ENCODE data around the gene TIMM21.

Gene TIMM21

GRCh38 chr18:74146756-74147155 is 1.6 kb upstream of the TIMM21 start:
- ChIA-PET POLR2A (no interaction called here), CTCF (no interaction called here)
- no peaks in the 10 kb centered on the region for H3K9me3 ChIP-seq (ENCODE audit: control extremely low read depth in 1 of 5, control insufficient read depth in 4 of 5, insufficient read depth in 2 of 5, low read depth in 1 of 5, low read length in 4 of 5)
- peak overlapping the region in 6 of 7 experiments; percentile 84 to 99 (median 94) for H3K4me3 ChIP-seq (ENCODE audit: control insufficient read depth in 1 of 7, extremely low read depth in 1 of 7, insufficient read depth in 4 of 7, low read depth in 2 of 7, low read length in 6 of 7)
- 83% methylated on average over 1 of the region's 3 CpGs for WGBS (ENCODE audit: insufficient coverage)
- H3K27me3 ChIP-seq (replicated peaks in 2 of 5; ENCODE audit: control insufficient read depth in 4 of 5, insufficient read depth in 5 of 5, low read length in 4 of 5), result no peaks in the 10 kb centered on the region
- DNase-seq, result no peak
- H3K36me3 ChIP-seq (ENCODE audit: control insufficient read depth in 4 of 4, insufficient read depth in 4 of 4, low read length in 3 of 4), result peaks cover 0 to 20% (median 6%) of the 10 kb centered on the region in 4 experiments
- peaks cover 7 to 29% (median 23%) of the 10 kb centered on the region in 4 experiments for H3K4me1 ChIP-seq (ENCODE audit: control extremely low read depth in 1 of 4, control insufficient read depth in 4 of 4, insufficient read depth in 4 of 4, low read length in 3 of 4)
- H3K27ac ChIP-seq (ENCODE audit: insufficient read depth in 1 of 2, low read depth in 1 of 2, low read length in 2 of 2, poor library complexity in 1 of 2, severe bottlenecking in 2 of 2), result no peak overlapping the region

DNA sequence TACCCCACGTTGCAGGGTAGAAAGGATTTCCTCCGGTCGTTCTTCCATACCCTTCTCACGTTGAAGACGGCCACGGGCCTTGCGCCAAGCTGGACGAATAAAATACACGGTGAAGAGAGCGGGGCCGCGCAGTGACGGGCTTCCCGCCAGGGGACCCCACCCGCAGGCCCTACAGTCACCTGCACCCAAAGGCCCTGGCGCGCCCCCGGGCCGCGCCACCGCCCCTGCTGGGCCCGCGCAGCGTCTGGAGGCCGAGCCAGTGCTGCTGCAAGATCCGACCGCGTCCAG is 888 bp upstream of the TIMM21 start:
- Histone ChIP-seq H3K36me3 (ENCODE audit: control insufficient read depth in 4 of 4, insufficient read depth in 4 of 4, low read length in 3 of 4) (peaks cover 2 to 23% (median 8%) of the 10 kb centered on the region in 4 experiments), H3K27me3 (replicated peaks in 2 of 5; ENCODE audit: control insufficient read depth in 4 of 5, insufficient read depth in 5 of 5, low read length in 4 of 5) (no peaks in the 10 kb centered on the region), H3K4me3 (ENCODE audit: control insufficient read depth in 1 of 7, extremely low read depth in 1 of 7, insufficient read depth in 4 of 7, low read depth in 2 of 7, low read length in 6 of 7) (peak overlapping the region; percentile 57 to 99 (median 92)), H3K4me1 (ENCODE audit: control extremely low read depth in 1 of 4, control insufficient read depth in 4 of 4, insufficient read depth in 4 of 4, low read length in 3 of 4) (peaks cover 7 to 30% (median 23%) of the 10 kb centered on the region in 4 experiments), H3K9me3 (ENCODE audit: control extremely low read depth in 1 of 5, control insufficient read depth in 4 of 5, insufficient read depth in 2 of 5, low read depth in 1 of 5, low read length in 4 of 5) (no peaks in the 10 kb centered on the region), H3K27ac (ENCODE audit: insufficient read depth in 1 of 2, low read depth in 1 of 2, low read length in 2 of 2, poor library complexity in 1 of 2, severe bottlenecking in 2 of 2) (peak overlapping the region in 1 of 2 experiments; percentile 86)
- ChIA-PET POLR2A (no interaction called here), CTCF (no interaction called here)
- 0% methylated on average over 18 of the region's 28 CpGs for WGBS (ENCODE audit: insufficient coverage)
- DNase-seq, result no peak

GRCh38 chr18:74148543-74149070 is 284 bp downstream of the TIMM21 start:
- under 1% methylated on average over 25 of the region's 25 CpGs for whole genome bisulfite sequencing (ENCODE audit: insufficient coverage)
- H3K4me3 ChIP-seq (ENCODE audit: control insufficient read depth in 1 of 7, extremely low read depth in 1 of 7, insufficient read depth in 4 of 7, low read depth in 2 of 7, low read length in 6 of 7), result peak overlapping the region; percentile 57 to 99 (median 92)
- peaks cover 7 to 32% (median 23%) of the 10 kb centered on the region in 4 experiments for H3K4me1 ChIP-seq (ENCODE audit: control extremely low read depth in 1 of 4, control insufficient read depth in 4 of 4, insufficient read depth in 4 of 4, low read length in 3 of 4)
- H3K36me3 ChIP-seq (ENCODE audit: control insufficient read depth in 4 of 4, insufficient read depth in 4 of 4, low read length in 3 of 4), result peaks cover 3 to 32% (median 13%) of the 10 kb centered on the region in 4 experiments
- H3K27me3 ChIP-seq (replicated peaks in 2 of 5; ENCODE audit: control insufficient read depth in 4 of 5, insufficient read depth in 5 of 5, low read length in 4 of 5), result no peaks in the 10 kb centered on the region
- ChIA-PET POLR2A (interaction anchor here (1.0 kb wide), 1 partner anchor 9 kb away, joined by 3 read pairs; no protein-coding TSS in a partner anchor), CTCF (interaction anchor here (1.2 kb wide), 1 partner anchor 9 kb away, joined by 3 read pairs; no protein-coding TSS in a partner anchor)
- H3K9me3 ChIP-seq (ENCODE audit: control extremely low read depth in 1 of 5, control insufficient read depth in 4 of 5, insufficient read depth in 2 of 5, low read depth in 1 of 5, low read length in 4 of 5), result no peaks in the 10 kb centered on the region
- H3K27ac ChIP-seq (ENCODE audit: insufficient read depth in 1 of 2, low read depth in 1 of 2, low read length in 2 of 2, poor library complexity in 1 of 2, severe bottlenecking in 2 of 2), result peak overlapping the region; percentile 77 to 86
- DNase-seq, result no peak

- no peaks in the 10 kb centered on the region for H3K9me3 ChIP-seq (ENCODE audit: control extremely low read depth in 1 of 5, control insufficient read depth in 4 of 5, insufficient read depth in 2 of 5, low read depth in 1 of 5, low read length in 4 of 5)
- no peaks in the 10 kb centered on the region for H3K27me3 ChIP-seq (replicated peaks in 2 of 5; ENCODE audit: control insufficient read depth in 4 of 5, insufficient read depth in 5 of 5, low read length in 4 of 5)
- H3K4me3 ChIP-seq (ENCODE audit: control insufficient read depth in 1 of 7, extremely low read depth in 1 of 7, insufficient read depth in 4 of 7, low read depth in 2 of 7, low read length in 6 of 7), result peak overlapping the region in 3 of 7 experiments; percentile 90 to 99 (median 99)
- ChIA-PET POLR2A (no interaction called here), CTCF (no interaction called here)
- peaks cover 5 to 38% (median 16%) of the 10 kb centered on the region in 4 experiments for H3K36me3 ChIP-seq (ENCODE audit: control insufficient read depth in 4 of 4, insufficient read depth in 4 of 4, low read length in 3 of 4)
- no peak for DNase-seq
- H3K27ac ChIP-seq (ENCODE audit: insufficient read depth in 1 of 2, low read depth in 1 of 2, low read length in 2 of 2, poor library complexity in 1 of 2, severe bottlenecking in 2 of 2), result no peak overlapping the region
- no CpG with 5 or more reads among the region's 5 CpGs for WGBS (ENCODE audit: insufficient coverage)
- H3K4me1 ChIP-seq (ENCODE audit: control extremely low read depth in 1 of 4, control insufficient read depth in 4 of 4, insufficient read depth in 4 of 4, low read length in 3 of 4), result peaks cover 7 to 32% (median 23%) of the 10 kb centered on the region in 4 experiments
Observed at GRCh38 chr18:74149878-74150277, 1.6 kb downstream of the TIMM21 start.

GRCh38 chr18:74152270-74152669 is 3.9 kb downstream of the TIMM21 start:
- WGBS (ENCODE audit: insufficient coverage), result 93% methylated on average over 5 of the region's 6 CpGs
- CTCF ChIA-PET, result interaction anchor here (0.9 to 2.0 kb wide), 3 partner anchors 47 to 387 kb away, joined by 3 to 4 read pairs (median 3); no protein-coding TSS in a partner anchor
- Histone ChIP-seq H3K36me3 (ENCODE audit: control insufficient read depth in 4 of 4, insufficient read depth in 4 of 4, low read length in 3 of 4) (peaks cover 11 to 58% (median 30%) of the 10 kb centered on the region in 4 experiments), H3K4me1 (ENCODE audit: control extremely low read depth in 1 of 4, control insufficient read depth in 4 of 4, insufficient read depth in 4 of 4, low read length in 3 of 4) (peaks cover 5 to 26% (median 19%) of the 10 kb centered on the region in 4 experiments), H3K27me3 (replicated peaks in 2 of 5; ENCODE audit: control insufficient read depth in 4 of 5, insufficient read depth in 5 of 5, low read length in 4 of 5) (no peaks in the 10 kb centered on the region), H3K27ac (ENCODE audit: insufficient read depth in 1 of 2, low read depth in 1 of 2, low read length in 2 of 2, poor library complexity in 1 of 2, severe bottlenecking in 2 of 2) (no peak overlapping the region), H3K9me3 (ENCODE audit: control extremely low read depth in 1 of 5, control insufficient read depth in 4 of 5, insufficient read depth in 2 of 5, low read depth in 1 of 5, low read length in 4 of 5) (no peaks in the 10 kb centered on the region), H3K4me3 (ENCODE audit: control insufficient read depth in 1 of 7, extremely low read depth in 1 of 7, insufficient read depth in 4 of 7, low read depth in 2 of 7, low read length in 6 of 7) (no peak overlapping the region)
- POLR2A ChIA-PET, result no interaction called here
- DNase-seq, result no peak

DNA sequence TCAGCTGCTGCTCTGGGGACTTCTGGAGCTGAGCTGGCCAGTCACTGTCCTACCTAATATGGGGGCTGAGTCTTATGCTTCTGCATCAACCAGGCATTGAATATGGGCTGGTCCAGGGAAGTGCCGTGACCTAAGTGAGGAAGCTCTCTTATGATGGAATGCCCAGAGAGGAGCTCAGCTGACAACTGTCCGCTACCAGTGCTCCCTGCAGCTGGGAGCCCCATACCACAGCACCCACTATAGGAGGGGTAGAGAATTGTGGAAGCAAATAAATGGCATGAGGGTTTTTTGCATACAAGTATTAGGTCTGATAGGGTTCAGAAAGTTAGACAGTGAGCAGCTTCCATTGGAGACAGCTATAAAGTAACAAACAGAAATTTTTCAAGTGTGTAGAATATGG is 4.5 kb downstream of the TIMM21 start:
- H3K27ac ChIP-seq (ENCODE audit: insufficient read depth in 1 of 2, low read depth in 1 of 2, low read length in 2 of 2, poor library complexity in 1 of 2, severe bottlenecking in 2 of 2), result no peak overlapping the region
- H3K36me3 ChIP-seq (ENCODE audit: control insufficient read depth in 4 of 4, insufficient read depth in 4 of 4, low read length in 3 of 4), result peaks cover 11 to 61% (median 33%) of the 10 kb centered on the region in 4 experiments
- no peaks in the 10 kb centered on the region for H3K9me3 ChIP-seq (ENCODE audit: control extremely low read depth in 1 of 5, control insufficient read depth in 4 of 5, insufficient read depth in 2 of 5, low read depth in 1 of 5, low read length in 4 of 5)
- DNase-seq, result no peak
- no peaks in the 10 kb centered on the region for H3K27me3 ChIP-seq (replicated peaks in 2 of 5; ENCODE audit: control insufficient read depth in 4 of 5, insufficient read depth in 5 of 5, low read length in 4 of 5)
- ChIA-PET CTCF (interaction anchor here (0.9 to 2.0 kb wide), 3 partner anchors 46 to 386 kb away, joined by 3 to 4 read pairs (median 3); no protein-coding TSS in a partner anchor), POLR2A (interaction anchor here (0.6 kb wide), 1 partner anchor 1267 kb away, joined by 3 read pairs; no protein-coding TSS in a partner anchor)
- no peak overlapping the region for H3K4me3 ChIP-seq (ENCODE audit: control insufficient read depth in 1 of 7, extremely low read depth in 1 of 7, insufficient read depth in 4 of 7, low read depth in 2 of 7, low read length in 6 of 7)
- WGBS (ENCODE audit: insufficient coverage), result 80% methylated on average over 2 of the region's 2 CpGs
- peaks cover 5 to 24% (median 16%) of the 10 kb centered on the region in 4 experiments for H3K4me1 ChIP-seq (ENCODE audit: control extremely low read depth in 1 of 4, control insufficient read depth in 4 of 4, insufficient read depth in 4 of 4, low read length in 3 of 4)

- Histone ChIP-seq H3K9me3 (ENCODE audit: control extremely low read depth in 1 of 5, control insufficient read depth in 4 of 5, insufficient read depth in 2 of 5, low read depth in 1 of 5, low read length in 4 of 5) (no peaks in the 10 kb centered on the region), H3K4me1 (ENCODE audit: control extremely low read depth in 1 of 4, control insufficient read depth in 4 of 4, insufficient read depth in 4 of 4, low read length in 3 of 4) (peaks cover 5 to 22% (median 14%) of the 10 kb centered on the region in 4 experiments), H3K36me3 (ENCODE audit: control insufficient read depth in 4 of 4, insufficient read depth in 4 of 4, low read length in 3 of 4) (peaks cover 11 to 66% (median 37%) of the 10 kb centered on the region in 4 experiments), H3K27me3 (replicated peaks in 2 of 5; ENCODE audit: control insufficient read depth in 4 of 5, insufficient read depth in 5 of 5, low read length in 4 of 5) (no peaks in the 10 kb centered on the region), H3K27ac (ENCODE audit: insufficient read depth in 1 of 2, low read depth in 1 of 2, low read length in 2 of 2, poor library complexity in 1 of 2, severe bottlenecking in 2 of 2) (no peak overlapping the region), H3K4me3 (ENCODE audit: control insufficient read depth in 1 of 7, extremely low read depth in 1 of 7, insufficient read depth in 4 of 7, low read depth in 2 of 7, low read length in 6 of 7) (no peak overlapping the region)
- ChIA-PET POLR2A (interaction anchor here (0.7 kb wide), 1 partner anchor 1375 kb away, joined by 3 read pairs; no protein-coding TSS in a partner anchor), CTCF (interaction anchor here (1.0 to 1.6 kb wide), 3 partner anchors 13 to 385 kb away, joined by 3 to 4 read pairs (median 3); no protein-coding TSS in a partner anchor)
- no peak for DNase-seq
- 91% methylated on average over 1 of the region's 4 CpGs for WGBS (ENCODE audit: insufficient coverage)
Observed at GRCh38 chr18:74153377-74153776, 5.1 kb downstream of the TIMM21 start.
